ENCODE results near the gene ATP8B3. TPM values are rescaled to one million over a fixed set of nuclear protein-coding genes. Genes with fewer than 3 reads are reported as not detected.

The ATP8B3 gene
- total RNA-seq, 1 donor from 2014 or later, result 0.69 TPM

DNA sequence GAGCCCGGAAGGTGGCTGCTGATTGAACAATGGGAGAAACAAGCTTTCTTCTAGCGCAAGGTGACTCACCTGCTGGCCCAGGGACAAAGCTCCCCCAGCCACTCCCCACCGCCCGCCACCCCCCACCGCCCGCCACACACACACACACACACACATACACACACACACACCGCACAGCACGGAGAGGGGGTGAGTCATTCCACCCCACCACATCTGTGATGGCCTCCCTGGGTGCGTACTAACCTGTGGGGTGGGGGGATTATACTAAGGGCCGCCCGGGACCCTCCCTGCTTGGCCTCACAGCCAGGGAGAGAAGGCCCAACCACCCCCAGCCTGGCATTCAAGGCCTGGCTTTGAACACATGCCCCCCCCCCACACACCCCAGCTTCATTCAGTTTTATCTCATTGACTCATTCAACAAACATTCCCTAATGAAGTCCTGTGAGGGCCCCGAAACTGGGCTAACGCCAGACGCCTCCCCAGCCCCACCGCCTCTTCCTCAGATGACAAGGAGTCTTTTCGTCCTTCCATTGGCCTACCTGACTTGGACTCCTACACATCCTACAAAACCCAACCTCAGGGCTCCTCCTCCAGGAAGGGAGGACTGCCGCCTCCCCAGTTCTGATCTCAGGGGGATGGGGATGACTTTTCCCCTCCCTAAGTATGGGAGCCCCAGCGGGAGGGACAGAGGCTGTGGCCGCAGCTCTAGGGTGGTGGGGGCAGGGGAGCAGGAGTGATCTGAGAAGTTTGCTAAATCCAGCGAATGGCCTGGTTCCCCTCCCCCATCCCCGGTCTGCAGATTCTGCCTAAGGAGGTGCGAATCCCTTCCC, 64.6 kb downstream of the ATP8B3 start:
- DNase-seq (ENCODE audit: low spot score), result no peak
- peaks cover 18% of the 10 kb centered on the region for H3K27me3 Mint-ChIP-seq (ENCODE audit: unreplicated experiment)
- H3K36me3 Mint-ChIP-seq (ENCODE audit: low read depth, unreplicated experiment), result no peaks in the 10 kb centered on the region
- no peak overlapping the region for H3K4me3 Mint-ChIP-seq (ENCODE audit: unreplicated experiment)
- H3K4me1 Mint-ChIP-seq (ENCODE audit: unreplicated experiment), result no peaks in the 10 kb centered on the region
- no peaks in the 10 kb centered on the region for H3K9me3 Mint-ChIP-seq (ENCODE audit: unreplicated experiment)
- TF ChIP-seq, protein P1, sequence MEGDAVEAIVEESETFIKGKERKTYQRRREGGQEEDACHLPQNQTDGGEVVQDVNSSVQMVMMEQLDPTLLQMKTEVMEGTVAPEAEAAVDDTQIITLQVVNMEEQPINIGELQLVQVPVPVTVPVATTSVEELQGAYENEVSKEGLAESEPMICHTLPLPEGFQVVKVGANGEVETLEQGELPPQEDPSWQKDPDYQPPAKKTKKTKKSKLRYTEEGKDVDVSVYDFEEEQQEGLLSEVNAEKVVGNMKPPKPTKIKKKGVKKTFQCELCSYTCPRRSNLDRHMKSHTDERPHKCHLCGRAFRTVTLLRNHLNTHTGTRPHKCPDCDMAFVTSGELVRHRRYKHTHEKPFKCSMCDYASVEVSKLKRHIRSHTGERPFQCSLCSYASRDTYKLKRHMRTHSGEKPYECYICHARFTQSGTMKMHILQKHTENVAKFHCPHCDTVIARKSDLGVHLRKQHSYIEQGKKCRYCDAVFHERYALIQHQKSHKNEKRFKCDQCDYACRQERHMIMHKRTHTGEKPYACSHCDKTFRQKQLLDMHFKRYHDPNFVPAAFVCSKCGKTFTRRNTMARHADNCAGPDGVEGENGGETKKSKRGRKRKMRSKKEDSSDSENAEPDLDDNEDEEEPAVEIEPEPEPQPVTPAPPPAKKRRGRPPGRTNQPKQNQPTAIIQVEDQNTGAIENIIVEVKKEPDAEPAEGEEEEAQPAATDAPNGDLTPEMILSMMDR (IDR thresholded peaks at IDR 0.05; ENCODE audit: unreplicated experiment), result no peak
- H3K27ac Mint-ChIP-seq (ENCODE audit: unreplicated experiment), result no peak overlapping the region

DNA sequence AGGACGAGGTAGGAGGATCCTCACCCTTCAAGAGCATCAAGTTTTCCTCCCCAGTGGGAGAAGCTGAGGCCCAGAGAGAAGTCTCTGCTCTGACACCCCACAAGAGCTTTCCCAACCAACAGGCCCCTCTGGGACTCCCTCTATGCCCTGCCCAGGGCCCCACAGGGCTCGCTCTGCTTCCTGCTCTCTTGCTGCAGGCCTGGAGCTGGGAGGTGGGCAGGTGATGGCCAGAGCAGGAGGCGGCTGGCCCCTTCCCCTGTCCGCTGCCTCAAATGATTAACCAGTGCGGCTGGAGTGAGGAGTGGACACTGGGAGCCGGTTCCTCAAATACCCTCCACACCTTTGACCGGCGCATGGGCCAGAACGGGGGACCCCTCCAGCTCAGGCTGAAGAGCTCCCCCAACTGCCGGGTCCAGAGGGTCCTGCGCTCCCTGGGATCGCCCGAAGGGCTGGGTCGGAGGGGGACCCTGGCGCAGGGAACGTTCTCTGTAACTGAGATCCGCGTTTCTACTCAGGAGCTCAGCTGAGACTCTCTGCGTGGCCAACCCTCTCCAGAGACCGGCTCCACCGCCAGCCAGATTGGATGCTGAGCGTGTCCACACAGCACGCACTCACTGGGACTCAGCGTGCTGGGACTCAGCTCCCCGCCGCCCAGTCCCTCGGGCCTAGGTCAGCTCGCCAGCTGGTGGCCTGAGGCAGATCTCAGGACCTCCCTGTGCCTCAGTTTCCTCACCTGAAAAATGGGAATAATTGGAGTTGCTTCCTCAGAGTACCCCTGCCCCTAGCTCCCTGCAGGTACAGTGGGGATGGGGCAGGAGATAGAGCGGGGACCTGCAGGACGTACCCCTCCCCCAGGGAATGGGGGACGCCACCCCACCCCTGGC, 65.4 kb downstream of the ATP8B3 start:
- Mint-ChIP-seq H3K4me1 (ENCODE audit: unreplicated experiment) (no peaks in the 10 kb centered on the region), H3K9me3 (ENCODE audit: unreplicated experiment) (no peaks in the 10 kb centered on the region), H3K4me3 (ENCODE audit: unreplicated experiment) (no peak overlapping the region), H3K27me3 (ENCODE audit: unreplicated experiment) (peaks cover 17% of the 10 kb centered on the region), H3K36me3 (ENCODE audit: low read depth, unreplicated experiment) (no peaks in the 10 kb centered on the region), H3K27ac (ENCODE audit: unreplicated experiment) (no peak overlapping the region)
- TF ChIP-seq, protein P1 (IDR thresholded peaks at IDR 0.05; ENCODE audit: unreplicated experiment), result no peak
- DNase-seq (ENCODE audit: low spot score), result no peak

DNA sequence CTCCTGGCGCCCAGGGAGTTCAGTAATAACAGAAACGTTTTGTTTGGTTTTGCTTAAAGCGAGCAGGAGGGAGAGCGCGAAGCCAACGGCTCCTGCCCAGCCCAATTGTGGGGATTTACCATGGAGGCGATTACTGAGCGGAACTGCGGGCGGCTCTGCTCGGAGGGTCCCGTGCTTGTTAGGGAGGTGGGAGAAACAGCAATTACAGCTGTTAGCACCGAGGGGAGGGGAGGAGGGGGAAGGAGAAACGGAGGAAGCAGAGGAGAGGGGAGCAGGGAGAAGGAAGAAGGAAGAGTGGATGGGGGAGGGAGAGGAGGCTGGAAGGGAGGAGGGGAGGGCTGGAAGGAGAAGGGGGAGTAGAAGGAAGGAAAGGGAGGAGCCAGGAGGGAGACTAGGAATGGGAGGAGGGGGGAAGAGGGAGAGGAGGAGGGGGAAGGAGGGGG, 66.5 kb downstream of the ATP8B3 start:
- H3K9me3 Mint-ChIP-seq (ENCODE audit: unreplicated experiment), result no peaks in the 10 kb centered on the region
- no peak overlapping the region for H3K27ac Mint-ChIP-seq (ENCODE audit: unreplicated experiment)
- DNase-seq (ENCODE audit: low spot score), result no peak
- no peak overlapping the region for H3K4me3 Mint-ChIP-seq (ENCODE audit: unreplicated experiment)
- H3K27me3 Mint-ChIP-seq (ENCODE audit: unreplicated experiment), result peaks cover 15% of the 10 kb centered on the region
- TF ChIP-seq, protein P1 (IDR thresholded peaks at IDR 0.05; ENCODE audit: unreplicated experiment), result no peak
- H3K4me1 Mint-ChIP-seq (ENCODE audit: unreplicated experiment), result no peaks in the 10 kb centered on the region
- no peaks in the 10 kb centered on the region for H3K36me3 Mint-ChIP-seq (ENCODE audit: low read depth, unreplicated experiment)

DNA sequence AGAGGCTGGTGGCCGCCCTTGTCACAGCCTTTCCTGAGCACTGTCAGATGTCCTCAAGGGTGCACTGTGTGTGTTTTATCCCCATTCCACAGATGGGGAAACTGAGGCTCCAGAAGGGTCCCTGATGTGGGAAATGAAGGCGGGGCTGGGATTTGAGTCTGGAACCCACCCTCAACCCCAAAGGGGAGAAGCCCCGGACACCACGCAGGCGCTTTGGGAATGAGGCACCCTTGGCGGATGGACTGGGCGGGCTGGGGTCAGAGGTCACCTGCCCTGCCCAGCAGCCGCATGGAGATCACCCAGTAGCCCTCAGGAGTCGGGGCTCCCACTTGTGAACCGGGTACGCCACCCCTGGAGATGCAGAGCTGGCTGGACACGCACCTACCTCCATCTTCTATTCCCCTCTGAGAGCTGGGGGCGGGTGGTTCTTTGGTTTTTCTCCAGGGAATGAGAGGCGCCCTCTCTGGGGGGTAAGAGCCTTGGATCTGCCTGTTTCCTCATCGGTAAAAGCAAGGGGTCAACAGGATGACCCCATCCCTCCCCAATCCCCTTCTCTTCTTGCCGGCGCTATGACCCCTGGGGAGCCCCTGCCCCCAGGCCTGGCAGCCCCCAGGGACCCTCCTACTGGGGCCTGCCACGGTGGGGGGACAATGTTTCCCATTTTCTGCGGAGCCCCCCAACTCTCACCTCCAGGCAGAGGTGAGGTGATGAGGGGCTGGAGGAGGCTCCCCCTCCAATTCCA, 67.1 kb downstream of the ATP8B3 start:
- no peaks in the 10 kb centered on the region for H3K36me3 Mint-ChIP-seq (ENCODE audit: low read depth, unreplicated experiment)
- no peaks in the 10 kb centered on the region for H3K4me1 Mint-ChIP-seq (ENCODE audit: unreplicated experiment)
- no peaks in the 10 kb centered on the region for H3K9me3 Mint-ChIP-seq (ENCODE audit: unreplicated experiment)
- peaks cover 15% of the 10 kb centered on the region for H3K27me3 Mint-ChIP-seq (ENCODE audit: unreplicated experiment)
- DNase-seq (ENCODE audit: low spot score), result no peak
- no peak overlapping the region for H3K27ac Mint-ChIP-seq (ENCODE audit: unreplicated experiment)
- TF ChIP-seq, protein P1 (IDR thresholded peaks at IDR 0.05; ENCODE audit: unreplicated experiment), result no peak
- no peak overlapping the region for H3K4me3 Mint-ChIP-seq (ENCODE audit: unreplicated experiment)
